GM18951 (cell line): ENCODE measurements around the gene GSX2.
"Not testable (repeated sequence)": the region's sequence is repeated elsewhere in the genome, so short reads cannot be mapped to it uniquely, and the experiment has no call there.

Source experiments
- POLR2A ChIP-seq: IDR thresholded peaks from 4 replicates; pipeline ENCODE4 v1.6.1; 2011; ENCODE audit warnings: mild to moderate bottlenecking; ENCODE audit not compliant: insufficient read length, insufficient read depth; ENCODE audit errors: extremely low read depth
- in situ Hi-C: fragments of 300-500 bp; cut with MboI; formaldehyde crosslinking; loops from one replicate; pipeline ENCODE4 v1.12.0; 2022; ENCODE audit warnings: low sequenced_read_pairs, mixed read lengths, inconsistent platforms; ENCODE audit not compliant: unreplicated experiment

The GSX2 gene

GRCh38 chr4:54099748-54100574, at the start of gene GSX2:
Gene GSX2 (plus strand): TSS chr4:54100163. CDS start chr4:54100345, 182 bp downstream.
- no peak for TF ChIP-seq POLR2A
- in situ Hi-C loops, result no loop called here

GRCh38 chr4:54050214-54050904, 49.6 kb upstream of the GSX2 start:
- TF ChIP-seq POLR2A, result no peak
- in situ Hi-C loops, result no loop called here

GRCh38 chr4:54053322-54053721, 46.6 kb upstream of the GSX2 start:
- in situ Hi-C loops, result not testable (repeated sequence)

- no peak for TF ChIP-seq POLR2A
- in situ Hi-C loops, result no loop called here
These were observed 45.5 kb upstream of the GSX2 start for GRCh38 chr4:54054501-54054900.

- in situ Hi-C loops, result no loop called here
- TF ChIP-seq POLR2A, result no peak
These were observed 44.5 kb upstream of the GSX2 start for GRCh38 chr4:54055494-54055893.

- in situ Hi-C loops, result no loop called here
These were observed 43.6 kb upstream of the GSX2 start for GRCh38 chr4:54056360-54056759.

GRCh38 chr4:54058171-54058570, 41.8 kb upstream of the GSX2 start:
- in situ Hi-C loops, result no loop called here
- TF ChIP-seq POLR2A, result no peak

More at GRCh38 chr4:54056360-54056759, 43.6 kb upstream of the GSX2 start:
- TF ChIP-seq POLR2A, result no peak

GRCh38 chr4:54060116-54060515, 39.8 kb upstream of the GSX2 start:
- no peak for TF ChIP-seq POLR2A
- in situ Hi-C loops, result no loop called here

- in situ Hi-C loops, result no loop called here
- no peak for TF ChIP-seq POLR2A
These were observed 38.9 kb upstream of the GSX2 start for GRCh38 chr4:54061067-54061466.

- TF ChIP-seq POLR2A, result no peak
- in situ Hi-C loops, result no loop called here
These were observed 38.1 kb upstream of the GSX2 start for GRCh38 chr4:54061873-54062272.

- in situ Hi-C loops, result no loop called here
- no peak for TF ChIP-seq POLR2A
These were observed 37.6 kb upstream of the GSX2 start for GRCh38 chr4:54062392-54062791.

- TF ChIP-seq POLR2A, result no peak
- in situ Hi-C loops, result no loop called here
These were observed 36.7 kb upstream of the GSX2 start for GRCh38 chr4:54063229-54063628.

GRCh38 chr4:54063737-54064316, 36.1 kb upstream of the GSX2 start:
- no peak for TF ChIP-seq POLR2A
- in situ Hi-C loops, result no loop called here
